IMR-90 (cell line): Measurements from ENCODE around the gene PLA2G15. TPM values are rescaled to one million over a fixed set of nuclear protein-coding genes. Genes with fewer than 3 reads are reported as not detected.
A peak's percentile ranks its signal among the peaks of the same experiment; 100 is the strongest.

Experiments
- ATAC-seq: fragments of 200-7000 bp; cut with Tn5 transposase; 2 replicates; pipeline ENCODE4 v1.9.1; 2020; ENCODE audit warnings: low read depth, mild to moderate bottlenecking, moderate library complexity
- BruUV-seq: library from RNA; stranded (reverse); fragments of 400-500 nt; replicated peaks from 2 replicates; lab custom pipeline; 2021; lab: Mats Ljungman, UMichigan
- CTCF ChIA-PET: fragments of 300-600 bp; formaldehyde crosslinking; extraction: SDS; loops from one replicate; lab custom pipeline; 2021; ENCODE audit warnings: antibody characterized with exemption; lab: Yijun Ruan, JAX
- POLR2A ChIA-PET: fragments of 300-600 bp; sonication (Branson Sonifier 250); formaldehyde crosslinking; loops from one replicate; lab custom pipeline; 2022; ENCODE audit warnings: antibody characterized with exemption; ENCODE audit not compliant: unreplicated experiment; lab: Charles Lee
- DNase-seq: peaks from one replicate; pipeline ENCODE4 v3.0.0; 2013
- H2AFZ ChIP-seq: replicated peaks from 2 replicates; pipeline ENCODE3; 2013; ENCODE audit warnings: low read length, mild to moderate bottlenecking; ENCODE audit not compliant: poor library complexity
- H2AK5ac ChIP-seq: 2 replicates; pipeline ENCODE4 v1.6.1; 2013; ENCODE audit warnings: low read depth, low read length, inconsistent platforms
- H2AK9ac ChIP-seq: replicated peaks from 2 replicates; pipeline ENCODE3; 2013; ENCODE audit warnings: mild to moderate bottlenecking, low read depth, low read length, moderate library complexity; ENCODE audit not compliant: poor library complexity
- H2BK120ac ChIP-seq: 2 replicates; pipeline ENCODE4 v1.6.1; 2013; ENCODE audit warnings: low read depth, low read length, inconsistent platforms
- H2BK15ac ChIP-seq: 3 replicates; pipeline ENCODE4 v1.6.1; 2013; ENCODE audit warnings: low read depth, low read length, inconsistent platforms
- H2BK20ac ChIP-seq: 2 replicates; pipeline ENCODE4 v1.6.1; 2013; ENCODE audit warnings: low read depth, mild to moderate bottlenecking, inconsistent platforms, low read length, moderate library complexity
- H2BK5ac ChIP-seq: 2 replicates; pipeline ENCODE4 v1.6.1; 2013; ENCODE audit warnings: mild to moderate bottlenecking, low read depth, low read length, inconsistent platforms; ENCODE audit not compliant: poor library complexity, severe bottlenecking
- H3K14ac ChIP-seq: replicated peaks from 2 replicates; pipeline ENCODE4 v1.6.1; 2013; ENCODE audit warnings: low read depth, low read length, inconsistent platforms
- H3K18ac ChIP-seq: 2 replicates; pipeline ENCODE4 v1.6.1; 2013; ENCODE audit warnings: low read depth, low read length, control low read depth
- H3K23ac ChIP-seq: 2 replicates; pipeline ENCODE4 v1.6.1; 2013; ENCODE audit warnings: low read depth, low read length, inconsistent platforms
- H3K27ac ChIP-seq: 2 replicates; pipeline ENCODE4 v1.5.1; 2013; ENCODE audit warnings: mild to moderate bottlenecking, control low read depth, low read length; ENCODE audit not compliant: insufficient read depth
- H3K27me3 ChIP-seq: 2 replicates; pipeline ENCODE4 v1.6.1; 2013; ENCODE audit warnings: low read length; ENCODE audit not compliant: control insufficient read depth, insufficient read depth
- H3K36me3 ChIP-seq: 2 replicates; pipeline ENCODE4 v1.6.1; 2013; ENCODE audit warnings: low read length, mixed read lengths; ENCODE audit not compliant: control insufficient read depth, insufficient read depth
- H3K4ac ChIP-seq: 2 replicates; pipeline ENCODE4 v1.6.1; 2013; ENCODE audit warnings: low read depth, low read length, inconsistent platforms
- H3K4me1 ChIP-seq: 2 replicates; pipeline ENCODE4 v1.6.1; 2013; ENCODE audit warnings: low read length, mixed read lengths; ENCODE audit not compliant: control insufficient read depth, insufficient read depth
- H3K4me2 ChIP-seq: 2 replicates; pipeline ENCODE4 v1.6.1; 2013; ENCODE audit warnings: low read depth, mild to moderate bottlenecking, control low read depth, low read length, moderate library complexity
- H3K4me3 ChIP-seq: 2 replicates; pipeline ENCODE4 v1.5.1; 2013; ENCODE audit warnings: low read depth, mild to moderate bottlenecking, control low read depth, low read length, moderate library complexity; ENCODE audit not compliant: insufficient read depth
- H3K56ac ChIP-seq: 2 replicates; pipeline ENCODE4 v1.6.1; 2013; ENCODE audit warnings: low read length, inconsistent platforms; ENCODE audit not compliant: insufficient read depth; ENCODE audit errors: extremely low read depth
- H3K79me1 ChIP-seq, 2 experiments: 2 replicates each; pipeline ENCODE4 v1.6.1; 2013; ENCODE audit warnings: low read length in 2 of 2, inconsistent platforms in 1 of 2, low read depth in 1 of 2
- H3K9ac ChIP-seq: 2 replicates; pipeline ENCODE4 v1.6.1; 2013; ENCODE audit warnings: low read depth, low read length, control low read depth
- H3K9me1 ChIP-seq: 2 replicates; pipeline ENCODE4 v1.6.1; 2013; ENCODE audit warnings: low read length, inconsistent platforms; ENCODE audit not compliant: insufficient read depth
- H3K9me3 ChIP-seq: 2 replicates; pipeline ENCODE4 v1.6.1; 2013; ENCODE audit warnings: low read length; ENCODE audit not compliant: control insufficient read depth, insufficient read depth
- H4K20me1 ChIP-seq: 2 replicates; pipeline ENCODE4 v1.6.1; 2013; ENCODE audit warnings: low read length, inconsistent platforms; ENCODE audit not compliant: insufficient read depth
- H4K5ac ChIP-seq: 2 replicates; pipeline ENCODE4 v1.6.1; 2013; ENCODE audit warnings: mild to moderate bottlenecking, low read depth, low read length, control low read depth
- H4K8ac ChIP-seq, 2 experiments: 2 replicates each; pipeline ENCODE4 v1.6.1; 2013; ENCODE audit warnings: low read depth in 2 of 2, low read length in 2 of 2, control low read depth in 1 of 2, inconsistent platforms in 1 of 2
- H4K91ac ChIP-seq: 2 replicates; pipeline ENCODE4 v1.6.1; 2013; ENCODE audit warnings: low read depth, low read length, inconsistent platforms; ENCODE audit not compliant: insufficient read depth
- CEBPB ChIP-seq: IDR thresholded peaks from 2 replicates; pipeline ENCODE4 v1.6.1; 2012; ENCODE audit warnings: low read depth, low read length, improper control_type of control experiment
- FOS ChIP-seq: fragments of 150-350 bp; IDR thresholded peaks from 2 replicates; pipeline ENCODE4 v1.6.1; 2016; ENCODE audit warnings: low read depth, low read length
- MAFK ChIP-seq: IDR thresholded peaks from 2 replicates; pipeline ENCODE4 v1.6.1; 2012; ENCODE audit warnings: low read depth, low read length, improper control_type of control experiment
- MAZ ChIP-seq: IDR thresholded peaks from 2 replicates; pipeline ENCODE4 v1.6.1; 2012; ENCODE audit warnings: low read depth, mild to moderate bottlenecking, low read length, improper control_type of control experiment, moderate library complexity, borderline replicate concordance
- MXI1 ChIP-seq: IDR thresholded peaks from 2 replicates; pipeline ENCODE4 v1.6.1; 2012; ENCODE audit warnings: low read depth, mild to moderate bottlenecking, low read length, moderate library complexity, borderline replicate concordance
- NFE2L2 ChIP-seq: fragments of 150-350 bp; IDR thresholded peaks from 2 replicates; pipeline ENCODE4 v1.6.1; 2016; ENCODE audit warnings: low read depth, mild to moderate bottlenecking, low read length
- RFX5 ChIP-seq: IDR thresholded peaks from 2 replicates; pipeline ENCODE4 v1.8.0; 2012; ENCODE audit warnings: low read depth, mild to moderate bottlenecking, low read length, moderate library complexity
- WGBS, 2 experiments: methylation state at CpG; one replicate each; pipeline versions ENCODE4 v1.1.5 to v1.1.7; 2013; ENCODE audit warnings: missing lambda C conversion rate in 2 of 2; ENCODE audit not compliant: insufficient read length in 1 of 2; ENCODE audit errors: extremely low coverage in 2 of 2; 5-methylcytosine and 5-hydroxymethylcytosine counted together
- dilution Hi-C: fragments of 300-500 bp; cut with HindIII; formaldehyde crosslinking; loops from one replicate; pipeline ENCODE4 v1.14.3; 2018; ENCODE audit warnings: low sequenced_read_pairs; ENCODE audit not compliant: unreplicated experiment
- in situ Hi-C: fragments of 300-500 bp; cut with MboI; formaldehyde crosslinking; loops from 3 replicates; pipeline ENCODE4 v1.14.3; 2019; ENCODE audit warnings: low sequenced_read_pairs, inconsistent platforms, mixed read lengths
- intact Hi-C: fragments of 100-400 bp; cut with micrococcal nuclease; formaldehyde crosslinking; loops from 2 replicates; pipeline ENCODE4 v1.10.0; 2022
- polyA plus RNA-seq, 3 experiments: library from polyadenylated mRNA; depleted of rRNA; stranded (reverse); fragments of >200 nt; gene quantifications; 2 replicates each; pipeline ENCODE4 v1.2.3, GENCODE V29; 2012; ENCODE audit warnings: low replicate concordance in 1 of 3
- total RNA-seq: library from RNA; depleted of rRNA; stranded (reverse); fragments of >200 nt; gene quantifications from 2 replicates; pipeline ENCODE4 v1.2.3, GENCODE V29; 2012

The PLA2G15 gene
- total and polyA plus RNA-seq, 2 of the 4 experiments (the other 2 are of a cell fraction), result 19.5 to 31.7 TPM

- no peak for TF ChIP-seq MAZ
Observed at GRCh38 chr16:68242926-68243858, 2.0 kb upstream of the PLA2G15 start (continued).

GRCh38 chr16:68244481-68244902, 681 bp upstream of the PLA2G15 start:
- H3K27me3 ChIP-seq, result no peaks in the 10 kb centered on the region
- TF ChIP-seq FOS (no peak), MAFK (no peak), CEBPB (no peak), MXI1 (no peak), MAZ (no peak), RFX5 (no peak), NFE2L2 (no peak)
- in situ Hi-C loops, result no loop called here
- H2BK20ac ChIP-seq, result no peak overlapping the region
- peaks cover 30 to 49% of the 10 kb centered on the region in 2 experiments for H3K79me1 ChIP-seq
- H2AFZ ChIP-seq, result peak overlapping the region; percentile 98
- peaks cover 14% of the 10 kb centered on the region for H3K4me1 ChIP-seq
- no peak for DNase-seq
- intact Hi-C loops, result no loop called here
- H3K23ac ChIP-seq, result peak overlapping the region; percentile 50; the same call in 1 of the 2 replicates
- H2AK5ac ChIP-seq, result peak overlapping the region; percentile 77
- BruUV-seq, result no TSS peak
- peak overlapping the region; percentile 93 for H3K14ac ChIP-seq
- H3K4me3 ChIP-seq, result peak overlapping the region; percentile 86
- H3K36me3 ChIP-seq, result peaks cover 3% of the 10 kb centered on the region
- no peak overlapping the region for H2BK15ac ChIP-seq
- H3K4me2 ChIP-seq, result peak overlapping the region; percentile 84
- no peak for ATAC-seq
- 9% methylated on average over 14 of the region's 20 CpGs; no CpG with 5 or more reads in 1 of the 2 experiments for WGBS, 2 experiments
- H4K91ac ChIP-seq, result peak overlapping the region; percentile 40; the same call in 1 of the 2 replicates
- H2BK5ac ChIP-seq, result peak overlapping the region; percentile 63
- H4K5ac ChIP-seq, result peak overlapping the region; percentile 39; the same call in 1 of the 2 replicates
- peak overlapping the region; percentile 96 for H2AK9ac ChIP-seq
- POLR2A ChIA-PET, result interaction anchor here (1.0 kb wide), 1 partner anchor 66 kb away, joined by 3 read pairs; the partner anchor contains the start of genes PRMT7 and SLC7A6OS
- no peaks in the 10 kb centered on the region for H3K9me3 ChIP-seq
- H3K56ac ChIP-seq, result peak overlapping the region; percentile 7; the same call in 1 of the 2 replicates
- peak overlapping the region; percentile 5 to 81; a peak in 2 of 4 replicates for H4K8ac ChIP-seq
- no peak overlapping the region; the same call in 1 of the 2 replicates for H2BK120ac ChIP-seq
- peak overlapping the region; percentile 51 for H3K27ac ChIP-seq
- CTCF ChIA-PET, result no interaction called here
- no peaks in the 10 kb centered on the region for H4K20me1 ChIP-seq
- peaks cover 27% of the 10 kb centered on the region for H3K9me1 ChIP-seq
- dilution Hi-C loops, result no loop called here
- H3K4ac ChIP-seq, result peak overlapping the region; percentile 91
- H3K18ac ChIP-seq, result peak overlapping the region; percentile 25; the same call in 1 of the 2 replicates
- H3K9ac ChIP-seq, result peak overlapping the region; percentile 63
